ENCODE results near the gene PHAF1. TPM values are rescaled to one million over a fixed set of nuclear protein-coding genes. Genes with fewer than 3 reads are reported as not detected.
A peak's percentile ranks its signal among the peaks of the same experiment; 100 is the strongest.

The PHAF1 gene
- total and polyA plus RNA-seq, 2 of the 13 experiments (the other 11 are each of a cell fraction or from before 2014, with no cell fraction given): 48.3 to 174 TPM

DNA sequence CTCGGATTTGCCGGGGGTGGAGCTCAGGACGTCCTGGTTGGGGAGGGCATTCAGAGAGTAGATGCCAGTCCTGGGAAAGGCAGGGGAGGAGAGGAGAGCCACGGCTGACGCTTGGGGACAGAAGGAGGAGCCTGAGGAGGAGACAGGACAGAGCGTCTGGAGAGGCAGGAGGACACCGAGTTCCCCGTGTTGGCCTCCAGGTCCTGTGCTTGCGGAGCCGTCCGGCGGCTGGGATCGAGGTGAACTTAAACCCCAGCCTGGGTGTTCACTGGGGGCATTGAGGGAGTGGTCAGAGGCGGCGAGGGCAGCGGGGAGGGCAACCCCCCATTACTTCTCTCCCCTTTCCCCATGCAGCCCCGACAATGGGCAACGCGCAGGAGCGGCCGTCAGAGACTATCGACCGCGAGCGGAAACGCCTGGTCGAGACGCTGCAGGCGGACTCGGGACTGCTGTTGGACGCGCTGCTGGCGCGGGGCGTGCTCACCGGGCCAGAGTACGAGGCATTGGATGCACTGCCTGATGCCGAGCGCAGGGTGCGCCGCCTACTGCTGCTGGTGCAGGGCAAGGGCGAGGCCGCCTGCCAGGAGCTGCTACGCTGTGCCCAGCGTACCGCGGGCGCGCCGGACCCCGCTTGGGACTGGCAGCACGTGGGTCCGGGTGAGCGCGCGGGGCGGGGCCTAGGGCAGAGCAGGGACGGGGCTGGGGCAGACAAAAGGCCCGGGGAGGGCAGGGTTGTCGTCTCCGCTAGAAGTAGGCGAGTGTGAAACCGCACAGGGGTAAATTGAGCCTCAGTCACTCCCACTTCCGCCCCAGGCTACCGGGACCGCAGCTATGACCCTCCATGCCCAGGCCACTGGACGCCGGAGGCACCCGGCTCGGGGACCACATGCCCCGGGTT lies 64.3 kb downstream of the PHAF1 start (continued):
- TF ChIP-seq ZNF770 (CRISPR knock-in tag; IDR thresholded peaks at IDR 0.05) (peak; percentile 27; the same call in 1 of the 2 replicates), TFDP1 (CRISPR knock-in tag; IDR thresholded peaks at IDR 0.05; ENCODE audit: borderline replicate concordance) (peak; percentile 93; the same call in 1 of the 2 replicates), DMAP1 (CRISPR knock-in tag; IDR thresholded peaks at IDR 0.05) (peak; percentile 70), MXD4 (CRISPR knock-in tag; IDR thresholded peaks at IDR 0.05) (peak; percentile 88), ERF (CRISPR knock-in tag; IDR thresholded peaks at IDR 0.05) (peak; percentile 97), CBX5 (CRISPR knock-in tag; IDR thresholded peaks at IDR 0.05; ENCODE audit: borderline replicate concordance) (peak; percentile 77), ZNF484 (CRISPR knock-in tag; IDR thresholded peaks at IDR 0.05; ENCODE audit: borderline replicate concordance, low read depth) (peak; percentile 61; the same call in 1 of the 2 replicates), MEIS2 (CRISPR knock-in tag; IDR thresholded peaks at IDR 0.05) (peak; percentile 85; the same call in 1 of the 2 replicates), ZFP36L1 (CRISPR knock-in tag; IDR thresholded peaks at IDR 0.05) (0 out of 2 replicates have a peak, but pooled peaks have one; percentile 65), NFAT5 (CRISPR knock-in tag; IDR thresholded peaks at IDR 0.05) (no peak; the same call in 1 of the 2 replicates), NFATC3 (CRISPR knock-in tag; IDR thresholded peaks at IDR 0.05) (peak; percentile 89; the same call in 1 of the 2 replicates), ZFP1 (CRISPR knock-in tag; IDR thresholded peaks at IDR 0.05) (no peak), ZNF354B (CRISPR knock-in tag; IDR thresholded peaks at IDR 0.05) (peak; percentile 92; the same call in 1 of the 2 replicates), NFKBIZ (CRISPR knock-in tag; IDR thresholded peaks at IDR 0.05) (0 out of 2 replicates have a peak, but pooled peaks have one; percentile 52), FOXC1 (CRISPR knock-in tag; IDR thresholded peaks at IDR 0.05; ENCODE audit: borderline replicate concordance) (peak; percentile 82), ZNF691 (CRISPR knock-in tag; IDR thresholded peaks at IDR 0.05; ENCODE audit: borderline replicate concordance, low read depth) (peak; percentile 88; the same call in 1 of the 2 replicates), ZNF605 (CRISPR knock-in tag; IDR thresholded peaks at IDR 0.05) (peak; percentile 77)
- TF ChIP-seq, protein P1, sequence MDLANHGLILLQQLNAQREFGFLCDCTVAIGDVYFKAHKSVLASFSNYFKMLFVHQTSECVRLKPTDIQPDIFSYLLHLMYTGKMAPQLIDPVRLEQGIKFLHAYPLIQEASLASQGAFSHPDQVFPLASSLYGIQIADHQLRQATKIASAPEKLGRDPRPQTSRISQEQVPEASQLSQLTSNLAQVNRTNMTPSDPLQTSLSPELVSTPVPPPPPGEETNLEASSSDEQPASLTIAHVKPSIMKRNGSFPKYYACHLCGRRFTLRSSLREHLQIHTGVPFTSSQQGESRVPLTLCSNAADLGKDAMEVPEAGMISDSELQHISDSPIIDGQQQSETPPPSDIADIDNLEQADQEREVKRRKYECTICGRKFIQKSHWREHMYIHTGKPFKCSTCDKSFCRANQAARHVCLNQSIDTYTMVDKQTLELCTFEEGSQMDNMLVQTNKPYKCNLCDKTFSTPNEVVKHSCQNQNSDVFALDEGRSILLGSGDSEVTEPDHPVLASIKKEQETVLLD (CRISPR knock-in tag; IDR thresholded peaks at IDR 0.05; ENCODE audit: low read depth): peak; percentile 88

Data from HepG2 (cell line).